ENCODE results near the gene ASB7.

Gene ASB7

GRCh38 chr15:100602064-100602822, at the start of gene ASB7, which contains the start of gene LINS1:
Gene ASB7 (plus strand): TSS chr15:100602589. CDS start chr15:100612217, 9,628 bp downstream.
Gene LINS1 (minus strand): TSS chr15:100602184. CDS start chr15:100580842, 21,342 bp downstream.
- no peak within 1 kb of the TSS for H3K27ac ChIP-seq
- peak; percentile 96 for DNase-seq (ENCODE audit: low read depth, low spot score)
- TF ChIP-seq EZH2 (IDR thresholded peaks at IDR 0.05) (no peak), FOXP2 (optimal IDR thresholded peaks at IDR 0.05; ENCODE audit: control extremely low read depth, extremely low read length, insufficient read depth) (peak; percentile 13), POLR2AphosphoS5 (IDR thresholded peaks at IDR 0.05; ENCODE audit: borderline replicate concordance, low read depth, low read length) (peak; percentile 80)
- peaks cover 10% of the 10 kb centered on the region for H3K36me3 ChIP-seq (ENCODE audit: insufficient read depth, low read length)
- peak within 1 kb of the TSS; percentile 98 for H3K4me3 ChIP-seq
- H3K9me3 ChIP-seq (ENCODE audit: low read depth, low read length): no peaks in the 10 kb centered on the region
- peak within 1 kb of the TSS; percentile 96 for H3K9ac ChIP-seq (ENCODE audit: insufficient read length)

DNA sequence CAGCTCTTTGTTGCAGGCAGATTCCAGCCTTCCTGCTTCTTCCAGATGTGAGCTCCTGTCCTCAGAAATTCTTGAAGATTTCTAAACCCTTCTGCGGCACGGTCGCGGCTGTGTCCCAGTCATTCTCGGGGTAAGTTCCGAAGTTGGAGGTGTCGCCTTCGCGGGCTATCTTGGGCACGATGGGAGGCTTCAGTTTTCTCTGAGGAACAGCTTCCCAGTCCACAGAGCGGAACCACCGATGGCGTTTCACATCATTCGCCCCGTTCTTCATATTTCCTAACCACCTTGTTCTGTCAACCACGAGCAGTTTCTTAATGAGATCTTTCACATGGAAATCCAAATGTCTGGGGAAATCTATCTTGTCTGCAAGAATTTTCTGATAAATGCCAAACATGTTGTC, 48.9 kb upstream of the ASB7 start:
- DNase-seq (ENCODE audit: low read depth, low spot score): no peak
- TF ChIP-seq EZH2 (IDR thresholded peaks at IDR 0.05): no peak
- TF ChIP-seq FOXP2 (optimal IDR thresholded peaks at IDR 0.05; ENCODE audit: control extremely low read depth, extremely low read length, insufficient read depth): no peak
- TF ChIP-seq POLR2AphosphoS5 (IDR thresholded peaks at IDR 0.05; ENCODE audit: borderline replicate concordance, low read depth, low read length): no peak

DNA sequence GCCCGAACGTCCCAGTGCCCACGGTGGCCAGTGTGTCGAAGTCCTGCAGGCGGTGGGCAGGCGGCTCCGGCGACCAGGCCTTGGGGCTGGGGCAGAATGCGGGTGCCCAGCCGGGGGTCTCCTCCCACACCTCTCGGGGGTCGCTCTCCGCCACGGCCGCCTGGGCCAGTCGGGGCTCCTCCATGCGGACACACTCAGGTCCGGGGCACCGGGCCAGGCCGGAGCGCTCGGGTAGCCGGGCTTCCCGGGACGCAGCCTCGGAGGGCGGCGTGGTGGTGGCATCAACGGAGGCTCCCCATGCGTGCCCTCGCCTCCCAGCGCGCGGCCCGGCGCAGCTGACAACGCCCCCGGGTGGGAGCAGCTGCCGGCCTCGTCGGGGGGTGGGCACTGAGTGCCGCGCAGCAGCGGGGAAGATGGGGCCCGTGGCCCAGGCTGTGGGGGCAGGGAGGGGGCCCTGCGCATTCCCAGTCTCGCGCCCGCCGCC, 43.6 kb upstream of the ASB7 start:
- Histone ChIP-seq H3K9ac (ENCODE audit: insufficient read length) (no peak overlapping the region), H3K4me3 (no peak overlapping the region), H3K36me3 (ENCODE audit: insufficient read depth, low read length) (no peaks in the 10 kb centered on the region), H3K27ac (no peak overlapping the region), H3K9me3 (ENCODE audit: low read depth, low read length) (no peaks in the 10 kb centered on the region)
- TF ChIP-seq EZH2 (IDR thresholded peaks at IDR 0.05) (no peak), POLR2AphosphoS5 (IDR thresholded peaks at IDR 0.05; ENCODE audit: borderline replicate concordance, low read depth, low read length) (no peak), FOXP2 (optimal IDR thresholded peaks at IDR 0.05; ENCODE audit: control extremely low read depth, extremely low read length, insufficient read depth) (no peak)
- DNase-seq (ENCODE audit: low read depth, low spot score): no peak

More for the DNA sequence above, 48.9 kb upstream of the ASB7 start:
- no peaks in the 10 kb centered on the region for H3K36me3 ChIP-seq (ENCODE audit: insufficient read depth, low read length)
- H3K4me3 ChIP-seq: no peak overlapping the region
- H3K27ac ChIP-seq: no peak overlapping the region
- no peaks in the 10 kb centered on the region for H3K9me3 ChIP-seq (ENCODE audit: low read depth, low read length)
- no peak overlapping the region for H3K9ac ChIP-seq (ENCODE audit: insufficient read length)

DNA sequence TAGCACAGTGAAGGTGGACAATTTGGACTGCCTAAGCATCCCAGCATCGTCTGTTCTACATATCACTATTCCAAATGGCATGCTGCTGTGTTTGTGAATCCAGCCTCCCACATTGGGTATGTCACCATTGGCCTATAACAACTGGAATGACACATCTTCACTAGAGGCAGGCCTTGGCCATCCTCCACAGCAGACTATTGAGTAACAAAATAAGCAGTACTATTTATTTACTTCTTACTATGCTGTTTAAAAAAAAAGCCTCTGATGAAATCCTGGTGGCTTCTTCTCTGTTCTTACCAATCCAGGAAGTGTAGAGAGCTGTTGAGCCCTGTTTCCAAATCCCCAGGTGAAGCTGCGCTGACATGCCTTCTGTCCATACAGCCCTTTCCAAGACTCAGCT, 43.1 kb upstream of the ASB7 start:
- no peaks in the 10 kb centered on the region for H3K9me3 ChIP-seq (ENCODE audit: low read depth, low read length)
- no peak overlapping the region for H3K27ac ChIP-seq
- no peak overlapping the region for H3K4me3 ChIP-seq
- no peak overlapping the region for H3K9ac ChIP-seq (ENCODE audit: insufficient read length)
- TF ChIP-seq POLR2AphosphoS5 (IDR thresholded peaks at IDR 0.05; ENCODE audit: borderline replicate concordance, low read depth, low read length): no peak
- TF ChIP-seq FOXP2 (optimal IDR thresholded peaks at IDR 0.05; ENCODE audit: control extremely low read depth, extremely low read length, insufficient read depth): no peak
- TF ChIP-seq EZH2 (IDR thresholded peaks at IDR 0.05): no peak
- H3K36me3 ChIP-seq (ENCODE audit: insufficient read depth, low read length): no peaks in the 10 kb centered on the region
- no peak for DNase-seq (ENCODE audit: low read depth, low spot score)

GRCh38 chr15:100560323-100560722, 42.1 kb upstream of the ASB7 start:
- H3K9ac ChIP-seq (ENCODE audit: insufficient read length): no peak overlapping the region
- H3K4me3 ChIP-seq: no peak overlapping the region
- no peaks in the 10 kb centered on the region for H3K9me3 ChIP-seq (ENCODE audit: low read depth, low read length)
- DNase-seq (ENCODE audit: low read depth, low spot score): no peak
- no peak for TF ChIP-seq EZH2 (IDR thresholded peaks at IDR 0.05)
- no peak for TF ChIP-seq FOXP2 (optimal IDR thresholded peaks at IDR 0.05; ENCODE audit: control extremely low read depth, extremely low read length, insufficient read depth)
- TF ChIP-seq POLR2AphosphoS5 (IDR thresholded peaks at IDR 0.05; ENCODE audit: borderline replicate concordance, low read depth, low read length): no peak
- H3K27ac ChIP-seq: no peak overlapping the region
- no peaks in the 10 kb centered on the region for H3K36me3 ChIP-seq (ENCODE audit: insufficient read depth, low read length)

DNA sequence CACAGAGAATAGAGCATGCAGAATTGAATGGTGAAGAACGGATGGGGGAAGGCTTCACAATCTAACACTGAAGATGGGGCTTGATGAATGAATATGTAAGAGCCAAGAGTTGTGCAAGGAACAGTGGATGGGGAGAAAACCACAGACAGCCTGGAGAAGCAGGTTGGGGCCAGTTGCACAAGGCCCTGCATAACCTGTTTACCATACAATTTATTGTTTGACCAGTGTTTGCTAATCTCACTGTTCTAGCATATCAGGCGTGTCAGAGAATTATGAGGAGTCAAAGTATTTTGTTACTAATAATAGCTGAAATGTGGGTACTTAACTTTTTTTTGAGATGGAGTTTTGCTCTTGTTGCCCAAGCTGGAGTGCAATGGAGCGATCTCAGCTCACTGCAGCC, 36.8 kb upstream of the ASB7 start:
- Histone ChIP-seq H3K36me3 (ENCODE audit: insufficient read depth, low read length) (peaks cover 4% of the 10 kb centered on the region), H3K4me3 (no peak overlapping the region), H3K27ac (no peak overlapping the region), H3K9me3 (ENCODE audit: low read depth, low read length) (no peaks in the 10 kb centered on the region), H3K9ac (ENCODE audit: insufficient read length) (no peak overlapping the region)
- DNase-seq (ENCODE audit: low read depth, low spot score): no peak
- TF ChIP-seq EZH2 (IDR thresholded peaks at IDR 0.05) (no peak), POLR2AphosphoS5 (IDR thresholded peaks at IDR 0.05; ENCODE audit: borderline replicate concordance, low read depth, low read length) (no peak), FOXP2 (optimal IDR thresholded peaks at IDR 0.05; ENCODE audit: control extremely low read depth, extremely low read length, insufficient read depth) (no peak)

GRCh38 chr15:100566850-100567628, 35.4 kb upstream of the ASB7 start:
- H3K4me3 ChIP-seq: no peak overlapping the region
- H3K27ac ChIP-seq: no peak overlapping the region
- no peak overlapping the region for H3K9ac ChIP-seq (ENCODE audit: insufficient read length)
- no peaks in the 10 kb centered on the region for H3K9me3 ChIP-seq (ENCODE audit: low read depth, low read length)
- no peak for DNase-seq (ENCODE audit: low read depth, low spot score)
- TF ChIP-seq POLR2AphosphoS5 (IDR thresholded peaks at IDR 0.05; ENCODE audit: borderline replicate concordance, low read depth, low read length) (no peak), EZH2 (IDR thresholded peaks at IDR 0.05) (no peak), FOXP2 (optimal IDR thresholded peaks at IDR 0.05; ENCODE audit: control extremely low read depth, extremely low read length, insufficient read depth) (no peak)
- H3K36me3 ChIP-seq (ENCODE audit: insufficient read depth, low read length): peaks cover 13% of the 10 kb centered on the region

DNA sequence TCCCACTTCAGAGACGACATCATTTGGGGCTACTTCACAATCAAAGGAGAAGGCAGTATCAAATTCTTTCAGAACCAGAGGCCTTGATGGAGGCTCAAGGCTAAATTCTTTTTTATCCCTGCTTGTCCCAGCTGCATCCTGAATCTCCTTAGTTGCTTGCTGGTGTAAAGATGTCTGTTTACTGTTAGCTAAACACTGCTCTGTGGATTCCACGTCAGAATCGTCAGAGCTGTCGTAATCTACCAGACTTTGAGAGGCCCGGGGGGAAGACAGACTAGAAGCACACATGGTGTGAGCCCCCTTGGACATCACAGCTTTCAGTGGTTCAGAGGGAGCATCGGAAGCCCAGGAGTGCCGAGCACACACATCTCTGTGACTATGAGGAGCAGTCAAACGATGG, 33.0 kb upstream of the ASB7 start:
- no peaks in the 10 kb centered on the region for H3K9me3 ChIP-seq (ENCODE audit: low read depth, low read length)
- DNase-seq (ENCODE audit: low read depth, low spot score): no peak
- peaks cover 27% of the 10 kb centered on the region for H3K36me3 ChIP-seq (ENCODE audit: insufficient read depth, low read length)
- H3K9ac ChIP-seq (ENCODE audit: insufficient read length): no peak overlapping the region
- TF ChIP-seq POLR2AphosphoS5 (IDR thresholded peaks at IDR 0.05; ENCODE audit: borderline replicate concordance, low read depth, low read length): no peak
- TF ChIP-seq EZH2 (IDR thresholded peaks at IDR 0.05): no peak
- TF ChIP-seq FOXP2 (optimal IDR thresholded peaks at IDR 0.05; ENCODE audit: control extremely low read depth, extremely low read length, insufficient read depth): no peak
- H3K4me3 ChIP-seq: no peak overlapping the region
- H3K27ac ChIP-seq: no peak overlapping the region
